GM12878 (cell line): ENCODE results near the gene MIOS. TPM values are rescaled to one million over a fixed set of nuclear protein-coding genes. Genes with fewer than 3 reads are reported as not detected.

Experiments used
- BACH1 ChIP-seq: fragments of 450-650 bp; IDR thresholded peaks from 2 replicates; pipeline ENCODE4 v1.6.1; 2017; ENCODE audit warnings: mild to moderate bottlenecking, borderline replicate concordance
- CBX3 ChIP-seq: fragments of 200-600 bp; sonication (generic); IDR thresholded peaks from 2 replicates; pipeline ENCODE4 v1.6.1; 2016; ENCODE audit warnings: low read depth, borderline replicate concordance
- CHD4 ChIP-seq: fragments of 200-600 bp; sonication (generic); IDR thresholded peaks from 2 replicates; pipeline ENCODE4 v1.6.1; 2016; ENCODE audit warnings: mild to moderate bottlenecking
- EP300 ChIP-seq, 2 experiments: fragments of 150-350 bp in 1 of 2; IDR thresholded peaks; 2 replicates each; pipeline ENCODE4 v1.6.1; 2011 to 2012; ENCODE audit warnings: low read depth in 2 of 2, low read length in 2 of 2, borderline replicate concordance in 1 of 2, improper control_type of control experiment in 1 of 2, inconsistent platforms in 1 of 2; ENCODE audit not compliant: control insufficient read depth in 1 of 2
- JUND ChIP-seq: IDR thresholded peaks from 2 replicates; pipeline ENCODE4 v1.6.1; 2012; ENCODE audit warnings: low read depth, mild to moderate bottlenecking, low read length, improper control_type of control experiment, moderate library complexity
- MXI1 ChIP-seq: fragments of 150-350 bp; IDR thresholded peaks from 2 replicates; pipeline ENCODE4 v1.6.1; 2011; ENCODE audit warnings: low read depth, mild to moderate bottlenecking, inconsistent platforms, low read length, improper control_type of control experiment
- NR2C1 ChIP-seq: fragments of 450-650 bp; IDR thresholded peaks from 2 replicates; pipeline ENCODE4 v1.6.1; 2017; ENCODE audit warnings: antibody characterized with exemption, mild to moderate bottlenecking, moderate library complexity
- POLR2A ChIP-seq: IDR thresholded peaks from 2 replicates; pipeline ENCODE4 v1.6.1; 2011; ENCODE audit warnings: low read depth, mild to moderate bottlenecking, low read length
- RELA ChIP-seq: fragments of 450-650 bp; IDR thresholded peaks from 2 replicates; pipeline ENCODE4 v1.8.0; 2014; ENCODE audit warnings: borderline replicate concordance; ENCODE audit not compliant: partially characterized antibody
- SP1 ChIP-seq: IDR thresholded peaks from one replicate; pipeline ENCODE4 v1.6.1; 2011; ENCODE audit warnings: low read depth, low read length
- SPI1 ChIP-seq: IDR thresholded peaks from 2 replicates; pipeline ENCODE4 v1.6.1; 2011; ENCODE audit warnings: low read depth, mild to moderate bottlenecking, low read length, moderate library complexity, borderline replicate concordance; ENCODE audit not compliant: insufficient read depth
- SREBF2 ChIP-seq: IDR thresholded peaks from 2 replicates; pipeline ENCODE4 v1.6.1; 2012; ENCODE audit warnings: mild to moderate bottlenecking, low read length
- SUPT20H ChIP-seq: IDR thresholded peaks from 2 replicates; pipeline ENCODE4 v1.6.1; 2011; ENCODE audit warnings: low read depth, mild to moderate bottlenecking, low read length, moderate library complexity, borderline replicate concordance; ENCODE audit not compliant: control insufficient read depth
- SUZ12 ChIP-seq: fragments of 200-600 bp; sonication (generic); IDR thresholded peaks from one replicate; pipeline ENCODE4 v1.6.1; 2018; ENCODE audit warnings: antibody characterized with exemption, mild to moderate bottlenecking; ENCODE audit not compliant: unreplicated experiment
- TARDBP ChIP-seq: IDR thresholded peaks from 2 replicates; pipeline ENCODE4 v1.6.1; 2016; ENCODE audit warnings: borderline replicate concordance
- ZNF24 ChIP-seq: fragments of 450-650 bp; IDR thresholded peaks from 2 replicates; pipeline ENCODE4 v1.6.1; 2017; ENCODE audit warnings: antibody characterized with exemption, mild to moderate bottlenecking
- polyA plus RNA-seq, 11 experiments: library from polyadenylated mRNA; depleted of rRNA in 4 of 11; unstranded in 6 of 11; stranded (reverse) in 5 of 11; fragments of >200 nt; fragmentation: Nextera tagmentation in 4 of 11; fragmentation: Illumina TruSeq in 1 of 11; extraction: Ambion mirVana in 4 of 11; extraction: Trizol in 1 of 11; gene quantifications; 1 replicate in 1 of 11; 2 replicates in 10 of 11; pipeline versions ENCODE4 v1.2.1 to v1.2.3, GENCODE V29; 2011 to 2016; ENCODE audit warnings: inconsistent platforms in 2 of 11, missing spikeins in 2 of 11, low read depth in 1 of 11
- total RNA-seq, 4 experiments: library from RNA; depleted of rRNA in 3 of 4; stranded (reverse); fragments of >200 nt in 3 of 4; fragmentation: Illumina TruSeq in 1 of 4; extraction: Trizol in 1 of 4; gene quantifications; 2 replicates each; pipeline versions ENCODE4 v1.2.1 to v1.2.3, GENCODE V29; 2013 to 2021
- TF ChIP-seq, protein P1 (sequence below): fragments of 450-650 bp; IDR thresholded peaks from 2 replicates; pipeline ENCODE4 v1.6.1; 2017; ENCODE audit warnings: antibody characterized with exemption, mild to moderate bottlenecking, moderate library complexity
- TF ChIP-seq, protein P2 (sequence below): IDR thresholded peaks from 2 replicates; pipeline ENCODE4 v1.6.1; 2011; ENCODE audit warnings: borderline replicate concordance, low read depth, mild to moderate bottlenecking, moderate library complexity, mixed read lengths, low read length; ENCODE audit not compliant: insufficient read depth; ENCODE audit errors: extremely low read length
- TF ChIP-seq, protein P3 (sequence below): fragments of 450-650 bp; IDR thresholded peaks from 2 replicates; pipeline ENCODE4 v1.6.1; 2017; ENCODE audit warnings: mild to moderate bottlenecking, low read depth, inconsistent platforms; ENCODE audit not compliant: poor library complexity, severe bottlenecking
- TF ChIP-seq, protein P4 (sequence below): fragments of 450-650 bp; IDR thresholded peaks from 2 replicates; pipeline ENCODE4 v1.6.1; 2016; ENCODE audit warnings: mild to moderate bottlenecking, moderate library complexity, borderline replicate concordance

Gene MIOS
- total and polyA plus RNA-seq, 10 of the 15 experiments (the other 5 are each of a cell fraction or from before 2014, with no cell fraction given): 13.1 to 94.9 (median 54.2) TPM

DNA sequence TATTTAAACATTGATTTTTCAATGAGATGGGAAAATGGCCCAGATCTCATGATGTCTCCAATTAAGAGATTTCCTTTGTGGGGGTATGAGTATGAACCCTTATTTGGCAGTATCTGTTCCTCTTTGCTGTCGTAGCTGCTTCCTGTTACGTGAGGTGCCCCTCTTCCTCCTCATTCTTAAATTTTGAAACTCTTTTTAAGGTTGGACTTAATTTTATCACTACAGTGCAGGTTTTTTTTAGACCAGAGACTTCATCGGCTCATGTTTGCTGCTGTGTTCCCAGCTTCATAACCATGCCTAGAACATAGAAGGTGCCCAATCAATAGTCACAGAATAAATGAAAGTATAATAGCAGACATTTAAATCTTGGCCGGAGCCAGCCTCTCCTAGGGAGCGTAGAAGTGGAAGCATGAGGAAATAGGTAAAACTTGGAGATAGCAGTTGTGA is 2.4 kb downstream of the MIOS start (continued):
- TF ChIP-seq, protein P1, sequence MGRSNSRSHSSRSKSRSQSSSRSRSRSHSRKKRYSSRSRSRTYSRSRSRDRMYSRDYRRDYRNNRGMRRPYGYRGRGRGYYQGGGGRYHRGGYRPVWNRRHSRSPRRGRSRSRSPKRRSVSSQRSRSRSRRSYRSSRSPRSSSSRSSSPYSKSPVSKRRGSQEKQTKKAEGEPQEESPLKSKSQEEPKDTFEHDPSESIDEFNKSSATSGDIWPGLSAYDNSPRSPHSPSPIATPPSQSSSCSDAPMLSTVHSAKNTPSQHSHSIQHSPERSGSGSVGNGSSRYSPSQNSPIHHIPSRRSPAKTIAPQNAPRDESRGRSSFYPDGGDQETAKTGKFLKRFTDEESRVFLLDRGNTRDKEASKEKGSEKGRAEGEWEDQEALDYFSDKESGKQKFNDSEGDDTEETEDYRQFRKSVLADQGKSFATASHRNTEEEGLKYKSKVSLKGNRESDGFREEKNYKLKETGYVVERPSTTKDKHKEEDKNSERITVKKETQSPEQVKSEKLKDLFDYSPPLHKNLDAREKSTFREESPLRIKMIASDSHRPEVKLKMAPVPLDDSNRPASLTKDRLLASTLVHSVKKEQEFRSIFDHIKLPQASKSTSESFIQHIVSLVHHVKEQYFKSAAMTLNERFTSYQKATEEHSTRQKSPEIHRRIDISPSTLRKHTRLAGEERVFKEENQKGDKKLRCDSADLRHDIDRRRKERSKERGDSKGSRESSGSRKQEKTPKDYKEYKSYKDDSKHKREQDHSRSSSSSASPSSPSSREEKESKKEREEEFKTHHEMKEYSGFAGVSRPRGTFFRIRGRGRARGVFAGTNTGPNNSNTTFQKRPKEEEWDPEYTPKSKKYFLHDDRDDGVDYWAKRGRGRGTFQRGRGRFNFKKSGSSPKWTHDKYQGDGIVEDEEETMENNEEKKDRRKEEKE: no peak
- TF ChIP-seq TARDBP: no peak
- TF ChIP-seq, protein P2, sequence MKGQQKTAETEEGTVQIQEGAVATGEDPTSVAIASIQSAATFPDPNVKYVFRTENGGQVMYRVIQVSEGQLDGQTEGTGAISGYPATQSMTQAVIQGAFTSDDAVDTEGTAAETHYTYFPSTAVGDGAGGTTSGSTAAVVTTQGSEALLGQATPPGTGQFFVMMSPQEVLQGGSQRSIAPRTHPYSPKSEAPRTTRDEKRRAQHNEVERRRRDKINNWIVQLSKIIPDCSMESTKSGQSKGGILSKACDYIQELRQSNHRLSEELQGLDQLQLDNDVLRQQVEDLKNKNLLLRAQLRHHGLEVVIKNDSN: no peak
- 0 out of 2 replicates have a peak, but pooled peaks have one; percentile 25 for TF ChIP-seq BACH1
- no peak for TF ChIP-seq CBX3
- TF ChIP-seq, protein P3, sequence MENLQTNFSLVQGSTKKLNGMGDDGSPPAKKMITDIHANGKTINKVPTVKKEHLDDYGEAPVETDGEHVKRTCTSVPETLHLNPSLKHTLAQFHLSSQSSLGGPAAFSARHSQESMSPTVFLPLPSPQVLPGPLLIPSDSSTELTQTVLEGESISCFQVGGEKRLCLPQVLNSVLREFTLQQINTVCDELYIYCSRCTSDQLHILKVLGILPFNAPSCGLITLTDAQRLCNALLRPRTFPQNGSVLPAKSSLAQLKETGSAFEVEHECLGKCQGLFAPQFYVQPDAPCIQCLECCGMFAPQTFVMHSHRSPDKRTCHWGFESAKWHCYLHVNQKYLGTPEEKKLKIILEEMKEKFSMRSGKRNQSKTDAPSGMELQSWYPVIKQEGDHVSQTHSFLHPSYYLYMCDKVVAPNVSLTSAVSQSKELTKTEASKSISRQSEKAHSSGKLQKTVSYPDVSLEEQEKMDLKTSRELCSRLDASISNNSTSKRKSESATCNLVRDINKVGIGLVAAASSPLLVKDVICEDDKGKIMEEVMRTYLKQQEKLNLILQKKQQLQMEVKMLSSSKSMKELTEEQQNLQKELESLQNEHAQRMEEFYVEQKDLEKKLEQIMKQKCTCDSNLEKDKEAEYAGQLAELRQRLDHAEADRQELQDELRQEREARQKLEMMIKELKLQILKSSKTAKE: peak; percentile 23
- TF ChIP-seq EP300 (IDR thresholded peaks at IDR 0.05; ENCODE audit: borderline replicate concordance in 1 of 2, control insufficient read depth in 1 of 2, low read depth in 2 of 2, low read length in 2 of 2): peak; percentile 56 to 63; a peak in 3 of 4 replicates
- TF ChIP-seq JUND: no peak
- no peak for TF ChIP-seq SUPT20H
- TF ChIP-seq POLR2A: no peak
- TF ChIP-seq SREBF2: no peak
- TF ChIP-seq ZNF24: 0 out of 2 replicates have a peak, but pooled peaks have one; percentile 19
- no peak for TF ChIP-seq NR2C1
- TF ChIP-seq SPI1: peak; percentile 93
- TF ChIP-seq, protein P4, sequence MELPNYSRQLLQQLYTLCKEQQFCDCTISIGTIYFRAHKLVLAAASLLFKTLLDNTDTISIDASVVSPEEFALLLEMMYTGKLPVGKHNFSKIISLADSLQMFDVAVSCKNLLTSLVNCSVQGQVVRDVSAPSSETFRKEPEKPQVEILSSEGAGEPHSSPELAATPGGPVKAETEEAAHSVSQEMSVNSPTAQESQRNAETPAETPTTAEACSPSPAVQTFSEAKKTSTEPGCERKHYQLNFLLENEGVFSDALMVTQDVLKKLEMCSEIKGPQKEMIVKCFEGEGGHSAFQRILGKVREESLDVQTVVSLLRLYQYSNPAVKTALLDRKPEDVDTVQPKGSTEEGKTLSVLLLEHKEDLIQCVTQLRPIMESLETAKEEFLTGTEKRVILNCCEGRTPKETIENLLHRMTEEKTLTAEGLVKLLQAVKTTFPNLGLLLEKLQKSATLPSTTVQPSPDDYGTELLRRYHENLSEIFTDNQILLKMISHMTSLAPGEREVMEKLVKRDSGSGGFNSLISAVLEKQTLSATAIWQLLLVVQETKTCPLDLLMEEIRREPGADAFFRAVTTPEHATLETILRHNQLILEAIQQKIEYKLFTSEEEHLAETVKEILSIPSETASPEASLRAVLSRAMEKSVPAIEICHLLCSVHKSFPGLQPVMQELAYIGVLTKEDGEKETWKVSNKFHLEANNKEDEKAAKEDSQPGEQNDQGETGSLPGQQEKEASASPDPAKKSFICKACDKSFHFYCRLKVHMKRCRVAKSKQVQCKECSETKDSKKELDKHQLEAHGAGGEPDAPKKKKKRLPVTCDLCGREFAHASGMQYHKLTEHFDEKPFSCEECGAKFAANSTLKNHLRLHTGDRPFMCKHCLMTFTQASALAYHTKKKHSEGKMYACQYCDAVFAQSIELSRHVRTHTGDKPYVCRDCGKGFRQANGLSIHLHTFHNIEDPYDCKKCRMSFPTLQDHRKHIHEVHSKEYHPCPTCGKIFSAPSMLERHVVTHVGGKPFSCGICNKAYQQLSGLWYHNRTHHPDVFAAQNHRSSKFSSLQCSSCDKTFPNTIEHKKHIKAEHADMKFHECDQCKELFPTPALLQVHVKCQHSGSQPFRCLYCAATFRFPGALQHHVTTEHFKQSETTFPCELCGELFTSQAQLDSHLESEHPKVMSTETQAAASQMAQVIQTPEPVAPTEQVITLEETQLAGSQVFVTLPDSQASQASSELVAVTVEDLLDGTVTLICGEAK: 0 out of 2 replicates have a peak, but pooled peaks have one; percentile 2
- TF ChIP-seq CHD4: no peak
- TF ChIP-seq MXI1: no peak; the same call in 1 of the 2 replicates
- no peak for TF ChIP-seq SUZ12
- no peak for TF ChIP-seq RELA
- TF ChIP-seq SP1: peak; percentile 44
